ENCODE results near the gene ABAT.
"Not testable (repeated sequence)": the region's sequence is repeated elsewhere in the genome, so short reads cannot be mapped to it uniquely, and the experiment has no call there.

ABAT gene

DNA sequence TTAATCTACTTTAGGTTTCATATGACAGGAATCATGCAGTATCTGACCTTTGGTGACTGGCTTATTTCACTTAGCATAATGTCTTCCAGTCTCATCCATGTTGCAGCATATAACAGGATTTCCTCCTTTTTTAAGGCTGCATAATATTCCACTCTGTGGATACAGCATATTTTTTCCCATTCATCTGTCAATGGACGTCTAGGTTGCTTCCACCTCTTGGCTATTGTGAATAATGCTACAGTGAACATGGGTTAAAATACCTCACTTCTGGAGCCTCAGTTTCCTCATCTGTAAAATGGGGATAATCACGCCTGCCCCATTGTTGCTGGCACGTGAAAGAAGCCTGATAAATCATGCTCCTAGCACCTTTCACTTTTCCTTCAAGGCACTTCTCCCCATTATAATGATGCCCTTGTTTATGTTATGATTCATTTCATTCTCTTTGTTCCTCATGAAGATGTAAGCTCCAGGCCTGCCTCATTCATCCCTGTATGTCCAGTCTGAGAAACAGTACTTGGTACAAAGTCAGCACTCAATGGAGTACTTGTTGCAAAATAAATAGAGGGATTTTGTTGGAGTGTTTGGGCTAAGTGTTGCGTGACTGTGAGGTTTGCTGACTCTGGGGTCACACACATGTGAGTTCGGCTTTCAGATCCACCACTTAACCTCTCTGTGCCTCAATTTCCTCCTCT is 59.6 kb downstream of the ABAT start:
- no peaks in the 10 kb centered on the region for H3K27me3 ChIP-seq (ENCODE audit: control insufficient read depth, insufficient read depth, low read length)
- H3K36me3 ChIP-seq (ENCODE audit: control insufficient read depth, insufficient read depth, low read length) = no peaks in the 10 kb centered on the region
- no peak overlapping the region for H3K4me3 ChIP-seq (ENCODE audit: low read depth, low read length)
- no peak overlapping the region for H3K9ac ChIP-seq (ENCODE audit: low read length)
- no peak overlapping the region for H3K27ac ChIP-seq (ENCODE audit: low read depth, low read length)
- H3K9me3 ChIP-seq (ENCODE audit: control insufficient read depth, insufficient read depth, low read depth, low read length) = peaks cover 13% of the 10 kb centered on the region
- H3K4me1 ChIP-seq (ENCODE audit: control insufficient read depth, insufficient read depth, low read length) = no peaks in the 10 kb centered on the region; the same call in 1 of the 2 replicates

DNA sequence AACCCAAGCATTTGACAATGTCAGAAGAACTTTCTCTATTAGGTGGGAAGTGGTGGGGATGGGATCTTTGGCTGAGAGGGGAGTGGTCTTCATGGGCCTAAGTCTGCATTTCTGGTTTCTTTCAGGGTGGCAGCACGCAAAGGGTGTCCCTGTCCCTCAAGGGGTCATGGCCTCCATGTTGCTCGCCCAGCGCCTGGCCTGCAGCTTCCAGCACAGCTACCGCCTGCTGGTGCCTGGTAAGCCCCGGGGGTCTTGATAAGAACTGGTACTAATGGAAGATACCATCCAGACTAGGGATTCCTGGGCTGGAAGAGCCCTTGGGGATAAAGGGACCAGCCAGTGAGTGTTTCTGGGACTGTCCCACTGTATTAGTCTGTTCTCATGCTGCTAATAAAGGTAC is 61.2 kb downstream of the ABAT start:
- Histone ChIP-seq H3K4me1 (ENCODE audit: control insufficient read depth, insufficient read depth, low read length) (no peaks in the 10 kb centered on the region; the same call in 1 of the 2 replicates), H3K27ac (ENCODE audit: low read depth, low read length) (no peak overlapping the region), H3K27me3 (ENCODE audit: control insufficient read depth, insufficient read depth, low read length) (no peaks in the 10 kb centered on the region), H3K36me3 (ENCODE audit: control insufficient read depth, insufficient read depth, low read length) (no peaks in the 10 kb centered on the region), H3K9me3 (ENCODE audit: control insufficient read depth, insufficient read depth, low read depth, low read length) (peaks cover 13% of the 10 kb centered on the region), H3K4me3 (ENCODE audit: low read depth, low read length) (no peak overlapping the region), H3K9ac (ENCODE audit: low read length) (no peak overlapping the region)

DNA sequence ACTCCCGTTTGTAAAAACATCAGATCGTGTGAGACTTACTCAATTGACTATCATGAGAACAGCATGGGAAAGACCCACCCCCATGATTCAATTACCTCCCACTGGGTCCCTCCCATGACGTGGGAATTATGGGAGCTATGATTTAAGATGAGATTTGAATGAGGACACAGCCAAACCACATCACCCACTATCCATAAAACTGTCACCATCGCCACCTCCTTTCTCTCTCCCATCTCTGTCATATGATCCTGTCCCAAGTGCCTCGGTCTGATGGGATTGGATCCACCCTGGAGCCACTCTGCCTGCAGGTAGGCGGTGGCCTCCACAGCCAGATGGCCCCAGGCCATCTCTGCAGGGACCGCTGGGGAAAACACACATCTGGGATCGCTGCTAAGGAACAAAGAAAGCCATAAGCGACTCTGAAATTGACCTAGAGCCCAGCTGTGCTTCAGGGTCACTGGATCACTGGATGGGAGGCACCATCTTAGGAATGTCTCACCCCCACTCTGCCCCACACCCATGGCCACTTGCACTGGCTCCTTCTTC is 61.8 kb downstream of the ABAT start:
- no peak overlapping the region for H3K4me3 ChIP-seq (ENCODE audit: low read depth, low read length)
- H3K27ac ChIP-seq (ENCODE audit: low read depth, low read length) = no peak overlapping the region
- H3K36me3 ChIP-seq (ENCODE audit: control insufficient read depth, insufficient read depth, low read length) = no peaks in the 10 kb centered on the region
- no peak overlapping the region for H3K9ac ChIP-seq (ENCODE audit: low read length)
- H3K4me1 ChIP-seq (ENCODE audit: control insufficient read depth, insufficient read depth, low read length) = no peaks in the 10 kb centered on the region; the same call in 1 of the 2 replicates
- peaks cover 13% of the 10 kb centered on the region for H3K9me3 ChIP-seq (ENCODE audit: control insufficient read depth, insufficient read depth, low read depth, low read length)
- H3K27me3 ChIP-seq (ENCODE audit: control insufficient read depth, insufficient read depth, low read length) = no peaks in the 10 kb centered on the region

DNA sequence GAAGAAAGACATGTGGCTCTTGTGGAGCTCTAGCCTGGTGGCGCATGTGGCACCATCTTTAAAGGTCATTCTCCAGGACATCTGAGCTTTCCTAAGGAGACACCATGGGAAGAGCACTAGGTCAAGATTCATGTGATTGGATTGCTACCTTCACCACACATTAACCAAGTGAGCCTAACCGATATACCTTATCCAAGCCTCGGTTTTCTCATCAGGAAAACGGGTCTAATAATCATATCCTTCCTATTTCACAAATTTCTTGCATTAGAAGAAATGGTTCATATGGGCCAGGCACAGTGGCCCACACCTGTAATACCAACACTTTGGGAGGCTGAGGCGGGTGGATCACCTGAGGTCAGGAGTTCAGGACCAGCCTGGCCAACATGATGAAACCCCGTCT is 64.7 kb downstream of the ABAT start:
- Histone ChIP-seq H3K9me3 (ENCODE audit: control insufficient read depth, insufficient read depth, low read depth, low read length) (peaks cover 4% of the 10 kb centered on the region), H3K4me3 (ENCODE audit: low read depth, low read length) (no peak overlapping the region), H3K27ac (ENCODE audit: low read depth, low read length) (no peak overlapping the region), H3K36me3 (ENCODE audit: control insufficient read depth, insufficient read depth, low read length) (no peaks in the 10 kb centered on the region), H3K4me1 (ENCODE audit: control insufficient read depth, insufficient read depth, low read length) (no peaks in the 10 kb centered on the region; the same call in 1 of the 2 replicates), H3K27me3 (ENCODE audit: control insufficient read depth, insufficient read depth, low read length) (no peaks in the 10 kb centered on the region), H3K9ac (ENCODE audit: low read length) (no peak overlapping the region)

DNA sequence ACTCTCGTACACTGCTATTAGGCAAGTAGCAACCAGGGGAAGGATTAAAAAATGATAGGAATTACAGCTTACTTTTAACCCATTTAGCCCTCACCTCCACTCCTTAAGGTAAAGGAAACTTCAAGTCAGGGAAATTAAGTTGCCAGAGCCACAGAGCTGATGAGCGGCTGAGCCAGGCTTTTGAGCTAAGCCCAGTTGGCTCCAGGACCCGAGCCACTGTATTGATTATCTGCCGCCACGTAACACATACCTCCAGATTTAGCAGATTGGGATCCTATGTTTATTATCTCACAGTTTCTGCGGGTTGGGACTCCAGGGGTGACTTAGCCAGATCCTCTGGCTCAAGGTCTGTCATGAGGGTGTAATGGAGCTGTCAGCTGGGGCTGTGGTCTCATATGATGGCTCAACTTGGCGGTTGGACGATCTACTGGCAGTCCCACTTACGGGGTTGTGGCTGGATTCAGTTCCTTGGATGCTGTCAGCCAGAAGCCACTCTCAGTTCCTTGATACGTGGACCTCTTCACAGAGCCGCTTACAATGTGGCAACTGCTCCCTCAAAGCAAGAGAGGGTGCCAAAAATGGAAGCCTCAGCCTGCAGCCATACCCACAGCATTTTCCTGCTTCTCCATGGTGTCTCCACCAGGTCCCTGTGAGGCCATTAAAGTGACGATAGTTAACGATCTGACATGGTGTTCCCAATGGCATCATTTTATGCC is 65.7 kb downstream of the ABAT start:
- Histone ChIP-seq H3K36me3 (ENCODE audit: control insufficient read depth, insufficient read depth, low read length) (no peaks in the 10 kb centered on the region), H3K9me3 (ENCODE audit: control insufficient read depth, insufficient read depth, low read depth, low read length) (no peaks in the 10 kb centered on the region), H3K4me3 (ENCODE audit: low read depth, low read length) (no peak overlapping the region), H3K27me3 (ENCODE audit: control insufficient read depth, insufficient read depth, low read length) (no peaks in the 10 kb centered on the region), H3K27ac (ENCODE audit: low read depth, low read length) (no peak overlapping the region), H3K4me1 (ENCODE audit: control insufficient read depth, insufficient read depth, low read length) (no peaks in the 10 kb centered on the region; the same call in 1 of the 2 replicates), H3K9ac (ENCODE audit: low read length) (no peak overlapping the region)

GRCh38 chr16:8740775-8741355 is 66.4 kb downstream of the ABAT start:
- Histone ChIP-seq H3K27ac (ENCODE audit: low read depth, low read length) (no peak overlapping the region), H3K9me3 (ENCODE audit: control insufficient read depth, insufficient read depth, low read depth, low read length) (no peaks in the 10 kb centered on the region)

DNA sequence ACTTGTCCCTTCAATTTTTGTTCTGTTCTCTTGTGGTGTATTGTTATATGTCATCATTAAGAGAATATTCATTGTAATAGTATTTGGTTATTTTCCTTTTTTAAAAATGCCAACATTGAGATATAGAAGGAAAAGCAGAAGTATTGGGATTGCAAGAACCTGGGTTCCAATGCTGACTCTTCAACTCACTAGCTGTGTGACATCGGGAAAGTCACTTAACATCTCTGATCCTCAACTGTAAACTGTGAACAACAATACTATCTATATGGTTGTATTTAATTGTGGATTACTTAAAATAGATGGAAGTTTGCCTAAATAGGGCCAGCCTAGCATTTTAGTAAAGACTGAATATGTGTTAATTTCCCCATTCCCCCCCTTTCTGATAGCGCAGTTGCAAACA is 67.2 kb downstream of the ABAT start:
- no peaks in the 10 kb centered on the region for H3K36me3 ChIP-seq (ENCODE audit: control insufficient read depth, insufficient read depth, low read length)
- H3K9ac ChIP-seq (ENCODE audit: low read length) = no peak overlapping the region

More at GRCh38 chr16:8740775-8741355, 66.4 kb downstream of the ABAT start:
- H3K4me3 ChIP-seq (ENCODE audit: low read depth, low read length) = no peak overlapping the region
- no peaks in the 10 kb centered on the region; the same call in 1 of the 2 replicates for H3K4me1 ChIP-seq (ENCODE audit: control insufficient read depth, insufficient read depth, low read length)
- H3K9ac ChIP-seq (ENCODE audit: low read length) = no peak overlapping the region
- H3K36me3 ChIP-seq (ENCODE audit: control insufficient read depth, insufficient read depth, low read length) = no peaks in the 10 kb centered on the region
- no peaks in the 10 kb centered on the region for H3K27me3 ChIP-seq (ENCODE audit: control insufficient read depth, insufficient read depth, low read length)

GRCh38 chr16:8742068-8742467 is 67.7 kb downstream of the ABAT start:
- no peaks in the 10 kb centered on the region for H3K36me3 ChIP-seq (ENCODE audit: control insufficient read depth, insufficient read depth, low read length)
- H3K4me3 ChIP-seq (ENCODE audit: low read depth, low read length) = no peak overlapping the region
- no peaks in the 10 kb centered on the region for H3K9me3 ChIP-seq (ENCODE audit: control insufficient read depth, insufficient read depth, low read depth, low read length)
- no peaks in the 10 kb centered on the region for H3K27me3 ChIP-seq (ENCODE audit: control insufficient read depth, insufficient read depth, low read length)
- no peak overlapping the region for H3K9ac ChIP-seq (ENCODE audit: low read length)
- no peak overlapping the region for H3K27ac ChIP-seq (ENCODE audit: low read depth, low read length)
- no peaks in the 10 kb centered on the region for H3K4me1 ChIP-seq (ENCODE audit: control insufficient read depth, insufficient read depth, low read length)

More for the DNA sequence above, 67.2 kb downstream of the ABAT start:
- Histone ChIP-seq H3K27ac (ENCODE audit: low read depth, low read length) (no peak overlapping the region), H3K9me3 (ENCODE audit: control insufficient read depth, insufficient read depth, low read depth, low read length) (no peaks in the 10 kb centered on the region), H3K27me3 (ENCODE audit: control insufficient read depth, insufficient read depth, low read length) (no peaks in the 10 kb centered on the region), H3K4me3 (ENCODE audit: low read depth, low read length) (no peak overlapping the region), H3K4me1 (ENCODE audit: control insufficient read depth, insufficient read depth, low read length) (no peaks in the 10 kb centered on the region; the same call in 1 of the 2 replicates)

GRCh38 chr16:8748944-8749343 is 74.5 kb downstream of the ABAT start:
- not testable (repeated sequence) for H3K36me3 ChIP-seq (ENCODE audit: control insufficient read depth, insufficient read depth, low read length); H3K9ac ChIP-seq (ENCODE audit: low read length); H3K27ac ChIP-seq (ENCODE audit: low read depth, low read length); H3K9me3 ChIP-seq (ENCODE audit: control insufficient read depth, insufficient read depth, low read depth, low read length); H3K4me1 ChIP-seq (ENCODE audit: control insufficient read depth, insufficient read depth, low read length); H3K4me3 ChIP-seq (ENCODE audit: low read depth, low read length); H3K27me3 ChIP-seq (ENCODE audit: control insufficient read depth, insufficient read depth, low read length)

DNA sequence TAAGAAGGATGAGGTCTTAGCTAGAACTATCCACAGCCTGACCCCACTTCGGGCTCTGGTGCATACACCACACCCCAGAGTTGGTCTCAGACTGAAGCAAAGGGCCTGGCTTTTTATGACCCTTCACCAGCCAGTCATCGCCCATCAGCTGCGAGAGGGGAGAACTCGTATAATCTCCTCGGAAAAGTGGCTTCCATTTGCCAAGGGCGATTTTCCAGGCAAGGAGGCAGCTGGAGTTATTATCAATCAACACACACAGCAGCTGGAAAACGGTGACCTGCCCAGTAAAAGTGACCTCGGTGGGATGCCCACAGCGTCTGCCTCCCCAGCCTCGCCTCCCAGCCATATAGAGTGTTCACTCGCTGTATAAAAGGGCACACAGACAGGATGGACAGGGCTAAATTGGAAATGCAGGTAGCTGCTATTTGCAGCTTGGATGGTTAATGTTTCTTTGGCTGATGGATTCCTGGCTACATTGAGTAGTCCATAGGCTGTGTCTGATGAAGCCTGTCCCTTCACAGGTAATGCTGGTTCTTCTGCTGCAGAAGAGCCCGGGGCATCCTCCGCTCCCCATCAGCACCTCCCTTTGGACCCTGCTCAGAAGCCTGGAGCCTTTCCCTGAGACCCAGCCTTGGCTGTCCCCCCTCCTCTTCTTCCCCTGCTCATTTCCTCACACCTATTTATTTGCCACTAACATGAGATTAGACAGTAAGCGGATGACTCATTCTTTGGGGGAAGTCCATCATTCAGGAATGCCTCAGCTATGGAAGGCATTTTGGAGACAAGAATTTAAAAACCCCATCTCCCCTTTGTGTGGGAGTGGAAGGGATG is 77.3 kb downstream of the ABAT start:
- no peaks in the 10 kb centered on the region for H3K27me3 ChIP-seq (ENCODE audit: control insufficient read depth, insufficient read depth, low read length)
- peaks cover 7% of the 10 kb centered on the region; the same call in 1 of the 2 replicates for H3K4me1 ChIP-seq (ENCODE audit: control insufficient read depth, insufficient read depth, low read length)
- no peak overlapping the region for H3K27ac ChIP-seq (ENCODE audit: low read depth, low read length)
- no peaks in the 10 kb centered on the region for H3K9me3 ChIP-seq (ENCODE audit: control insufficient read depth, insufficient read depth, low read depth, low read length)
- no peak overlapping the region for H3K4me3 ChIP-seq (ENCODE audit: low read depth, low read length)
- no peak overlapping the region for H3K9ac ChIP-seq (ENCODE audit: low read length)
- H3K36me3 ChIP-seq (ENCODE audit: control insufficient read depth, insufficient read depth, low read length) = no peaks in the 10 kb centered on the region

Measured in HUES6 (cell line).